Stimulated activated CD4-positive, alpha-beta T cell treated with anti-CD3 and anti-CD28 coated beads, Interleukin-2, amount 100 ng/mL, for 48 hours (primary cell): Measurements from ENCODE around the gene FAAH.

Experiments used
- DNase-seq, 2 donors: peaks; one replicate each; pipeline ENCODE4 v3.0.0-alpha.2; 2020

The FAAH gene

GRCh38 chr1:46451948-46452930 is 58.1 kb downstream of the FAAH start:
- no peak for DNase-seq

- no peak for DNase-seq
Measured at GRCh38 chr1:46452931-46453325, 58.8 kb downstream of the FAAH start.

- no peak for DNase-seq
Measured at GRCh38 chr1:46453449-46453848, 59.3 kb downstream of the FAAH start.

- DNase-seq = no peak
Measured at GRCh38 chr1:46455951-46456350, 61.8 kb downstream of the FAAH start.

- DNase-seq = no peak
Measured at GRCh38 chr1:46456411-46456963, 62.4 kb downstream of the FAAH start.

GRCh38 chr1:46457178-46457577 is 63.1 kb downstream of the FAAH start:
- no peak for DNase-seq

GRCh38 chr1:46458190-46458589 is 64.1 kb downstream of the FAAH start:
- DNase-seq = no peak

- DNase-seq = no peak
Measured at GRCh38 chr1:46458846-46459245, 64.7 kb downstream of the FAAH start.

GRCh38 chr1:46459315-46459714 is 65.2 kb downstream of the FAAH start:
- no peak for DNase-seq

GRCh38 chr1:46461017-46461808 is 67.1 kb downstream of the FAAH start:
- DNase-seq = no peak

- no peak for DNase-seq
Measured at GRCh38 chr1:46461809-46462448, 67.8 kb downstream of the FAAH start.
